Measurements from ENCODE around the gene ATAD3B.
"Not testable (repeated sequence)": the region's sequence is repeated elsewhere in the genome, so short reads cannot be mapped to it uniquely, and the experiment has no call there.

ATAD3B gene

GRCh38 chr1:1432951-1433803 is 38.4 kb upstream of the ATAD3B start:
- peak; percentile 89 for DNase-seq (ENCODE audit: low spot score)

GRCh38 chr1:1433804-1434130 is 37.8 kb upstream of the ATAD3B start:
- no peak for DNase-seq (ENCODE audit: low spot score)

DNA sequence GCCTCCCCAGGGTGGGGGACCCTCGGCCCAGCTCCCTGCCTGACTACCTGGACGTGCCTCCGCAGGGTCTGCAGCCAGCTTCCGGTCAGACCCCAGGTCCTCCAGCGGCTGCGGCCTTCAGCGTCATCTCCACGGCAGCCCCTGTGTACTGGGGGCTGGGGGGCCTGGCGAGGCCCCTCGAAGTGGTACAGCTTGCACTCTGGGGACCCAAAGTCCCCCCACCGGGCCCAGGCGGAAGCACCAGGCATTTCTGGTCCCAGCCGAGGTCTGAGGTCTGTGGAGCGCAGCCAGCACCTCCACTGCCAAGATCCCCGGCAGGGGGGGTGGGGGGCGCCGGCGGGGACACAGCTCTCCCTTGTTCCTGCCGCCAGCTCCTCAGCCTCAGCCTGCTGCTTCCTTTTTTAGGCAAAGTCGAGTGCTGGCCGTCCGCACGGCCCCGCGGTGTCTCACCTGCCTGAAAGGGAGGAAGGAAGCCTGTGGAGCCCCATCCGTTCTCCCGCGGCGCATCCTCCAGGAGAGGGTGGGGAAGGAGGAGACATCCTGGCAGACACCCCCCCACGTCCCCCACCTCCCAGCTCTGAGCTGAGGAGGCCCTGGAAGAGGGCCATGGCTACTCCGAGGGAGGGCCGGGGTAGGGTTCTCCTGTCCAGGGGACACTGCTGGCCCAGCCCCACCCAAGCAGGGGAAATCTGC is 37.3 kb upstream of the ATAD3B start:
- peak; percentile 74 for DNase-seq (ENCODE audit: low spot score)

GRCh38 chr1:1434824-1435105 is 36.8 kb upstream of the ATAD3B start:
- no peak for DNase-seq (ENCODE audit: low spot score)

DNA sequence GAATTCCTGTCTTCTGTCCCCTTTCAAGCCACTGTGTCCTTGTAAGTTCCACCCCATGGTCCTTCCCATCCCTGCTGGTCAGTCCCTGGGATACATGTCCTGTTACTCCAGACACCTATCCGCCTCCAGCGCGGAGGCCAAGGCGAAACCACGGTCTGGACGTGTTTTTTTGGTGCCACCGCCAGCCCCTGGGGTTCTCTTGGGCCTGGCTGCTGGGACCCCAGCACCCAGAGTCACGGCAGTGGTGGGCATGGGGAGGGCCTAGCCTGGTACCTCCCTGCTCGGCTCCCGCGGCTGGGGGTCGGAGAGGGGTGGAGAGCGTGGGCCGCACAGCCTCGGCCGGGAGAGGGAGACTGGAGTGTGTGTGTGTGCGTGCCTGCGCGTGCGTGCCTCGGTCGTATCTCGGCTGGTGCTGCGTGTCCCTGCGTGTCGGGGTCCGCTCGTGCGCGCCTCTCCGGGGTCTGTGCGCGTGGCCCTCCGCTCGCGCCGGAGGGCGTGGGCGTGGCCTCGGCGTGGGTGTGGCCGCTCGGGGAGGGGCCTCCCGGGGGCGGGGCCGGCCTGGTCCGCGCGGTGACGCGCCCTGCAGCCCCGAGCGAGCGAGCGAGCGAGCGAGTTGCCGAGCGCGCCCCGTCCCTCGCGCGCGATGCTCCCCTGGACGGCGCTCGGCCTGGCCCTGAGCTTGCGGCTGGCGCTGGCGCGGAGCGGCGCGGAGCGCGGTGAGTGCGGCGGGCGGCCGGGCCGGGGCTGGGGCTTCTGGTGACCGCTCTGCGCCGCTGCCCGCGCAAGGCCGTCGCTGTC is 36.3 kb upstream of the ATAD3B start, which contains the start of gene VWA1:
Gene VWA1, plus strand, starts transcription at position 585 of the 798 bp plus-strand sequence. Its CDS starts 59 bp downstream, at position 644.
- DNase-seq (ENCODE audit: low spot score) = no peak

GRCh38 chr1:1435911-1436629 is 35.5 kb upstream of the ATAD3B start:
- DNase-seq (ENCODE audit: low spot score) = no peak

GRCh38 chr1:1436630-1437032 is 34.9 kb upstream of the ATAD3B start:
- DNase-seq (ENCODE audit: low spot score) = no peak

- DNase-seq (ENCODE audit: low spot score) = no peak
These were observed 34.3 kb upstream of the ATAD3B start for GRCh38 chr1:1437033-1437903.

DNA sequence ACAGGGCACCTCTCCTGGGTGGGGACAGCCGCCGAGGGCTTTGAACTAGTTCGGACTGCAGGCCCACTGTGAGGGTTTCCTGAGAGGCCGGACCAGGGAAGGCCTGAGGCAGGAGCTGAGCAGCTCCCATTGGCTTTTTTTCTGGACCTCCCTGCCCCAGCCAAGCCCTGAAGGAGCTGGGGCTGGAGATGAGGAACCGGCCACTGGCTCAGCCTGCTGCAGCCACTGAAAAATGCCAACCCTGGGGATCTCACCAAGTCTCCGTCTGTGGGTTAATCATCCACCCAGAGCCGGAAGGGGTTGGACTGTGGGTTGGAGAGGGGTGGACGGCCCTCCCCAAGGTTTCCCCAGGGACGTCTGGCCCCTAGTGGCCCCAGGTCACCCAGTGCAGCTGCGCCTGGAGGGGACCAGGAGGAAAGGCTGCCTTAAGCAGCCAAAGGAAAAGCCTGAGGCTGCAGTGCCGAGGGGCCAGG is 33.6 kb upstream of the ATAD3B start:
- no peak for DNase-seq (ENCODE audit: low spot score)

DNA sequence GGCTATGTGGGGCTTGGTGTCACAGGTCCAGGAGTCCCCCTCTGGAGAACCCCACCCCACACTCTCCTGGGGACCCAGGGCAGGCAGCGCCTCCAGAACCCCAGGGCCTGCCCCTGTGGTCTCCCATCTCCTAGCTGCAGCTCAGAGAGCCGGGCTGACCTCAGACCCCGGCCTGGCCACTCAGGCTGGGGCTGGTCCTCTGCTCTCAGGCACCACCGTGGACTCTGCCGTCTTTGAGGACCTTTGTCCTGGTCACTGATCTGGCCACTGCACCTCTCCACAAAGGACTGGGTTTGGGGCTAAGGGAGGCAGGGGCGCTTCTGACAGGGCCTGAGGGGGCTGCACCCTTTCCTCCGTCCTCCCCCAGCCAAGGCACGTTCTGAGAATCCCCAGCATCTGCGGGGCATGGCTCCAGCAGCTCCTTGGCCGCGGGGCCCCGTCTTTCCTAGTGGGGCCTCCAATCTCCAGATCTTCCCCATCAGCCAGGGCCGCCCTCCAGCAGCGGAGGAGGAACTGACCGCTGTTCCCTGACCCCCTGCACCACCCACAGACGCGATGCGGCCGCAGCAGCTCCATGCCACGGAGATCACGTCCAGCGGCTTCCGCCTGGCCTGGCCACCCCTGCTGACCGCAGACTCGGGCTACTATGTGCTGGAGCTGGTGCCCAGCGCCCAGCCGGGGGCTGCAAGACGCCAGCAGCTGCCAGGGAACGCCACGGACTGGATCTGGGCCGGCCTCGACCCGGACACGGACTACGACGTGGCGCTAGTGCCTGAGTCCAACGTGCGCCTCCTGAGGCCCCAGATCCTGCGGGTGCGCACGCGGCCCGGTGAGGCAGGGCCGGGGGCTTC is 32.8 kb upstream of the ATAD3B start:
- no peak for DNase-seq (ENCODE audit: low spot score)

- no peak for DNase-seq (ENCODE audit: low spot score)
These were observed 31.9 kb upstream of the ATAD3B start for GRCh38 chr1:1439546-1440261.

GRCh38 chr1:1440262-1441001 is 31.1 kb upstream of the ATAD3B start:
- DNase-seq (ENCODE audit: low spot score) = no peak

- no peak for DNase-seq (ENCODE audit: low spot score)
These were observed 30.3 kb upstream of the ATAD3B start for GRCh38 chr1:1441002-1441888.

DNA sequence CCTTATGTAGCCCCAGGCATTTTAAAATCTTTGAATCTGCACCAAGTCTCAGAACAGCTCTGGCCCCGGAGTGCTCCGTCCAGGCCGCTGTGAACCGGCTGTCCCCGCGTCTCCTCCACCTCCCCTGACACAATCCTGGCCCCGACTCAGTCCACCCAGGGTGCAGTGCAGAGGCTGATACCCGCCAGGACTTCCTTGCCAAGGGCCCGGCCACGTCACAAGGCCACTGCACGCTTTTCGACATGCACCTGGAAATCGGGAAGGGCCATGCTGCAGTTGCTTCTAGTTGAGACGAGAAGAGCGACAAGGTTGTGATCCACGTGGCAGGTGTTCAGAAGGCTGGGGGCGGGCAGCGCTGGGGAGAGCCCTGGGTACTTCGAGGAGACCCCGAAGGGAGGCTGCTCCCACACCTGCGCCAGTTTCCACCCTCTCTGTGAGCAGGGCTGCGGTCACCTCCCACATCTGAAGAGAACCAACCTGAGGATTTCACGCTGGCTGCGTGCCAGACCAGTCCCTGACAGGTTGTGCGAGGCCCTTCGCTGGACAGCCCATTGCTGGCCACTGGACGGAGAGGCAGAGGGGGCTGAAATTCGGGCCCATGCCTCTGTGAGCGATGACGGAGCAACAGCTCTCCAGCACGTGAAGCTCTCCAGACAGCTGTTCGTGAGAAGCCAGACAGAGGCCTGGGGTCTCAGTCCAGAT is 29.3 kb upstream of the ATAD3B start:
- no peak for DNase-seq (ENCODE audit: low spot score)

DNA sequence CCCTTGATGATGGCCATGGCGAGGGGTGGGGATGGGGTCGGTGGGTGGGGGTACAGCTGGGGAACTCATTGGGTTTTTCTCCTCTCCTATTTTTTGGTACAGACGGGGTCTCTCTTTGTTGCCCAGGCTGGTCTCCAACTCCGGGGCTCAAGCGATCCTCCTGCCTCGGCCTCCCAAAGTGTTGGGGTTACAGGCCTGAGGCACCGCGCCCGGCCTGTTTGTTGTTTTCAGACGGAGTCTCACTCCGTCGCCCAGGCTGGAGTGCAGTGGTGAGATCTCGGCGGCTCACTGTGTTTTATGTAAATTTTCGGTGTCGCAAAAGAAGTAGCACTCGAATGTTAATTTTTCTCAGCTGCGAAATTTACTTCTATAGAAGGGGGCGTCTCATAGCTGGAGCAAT is 24.9 kb upstream of the ATAD3B start:
- not testable (repeated sequence) for DNase-seq (ENCODE audit: low spot score)

DNA sequence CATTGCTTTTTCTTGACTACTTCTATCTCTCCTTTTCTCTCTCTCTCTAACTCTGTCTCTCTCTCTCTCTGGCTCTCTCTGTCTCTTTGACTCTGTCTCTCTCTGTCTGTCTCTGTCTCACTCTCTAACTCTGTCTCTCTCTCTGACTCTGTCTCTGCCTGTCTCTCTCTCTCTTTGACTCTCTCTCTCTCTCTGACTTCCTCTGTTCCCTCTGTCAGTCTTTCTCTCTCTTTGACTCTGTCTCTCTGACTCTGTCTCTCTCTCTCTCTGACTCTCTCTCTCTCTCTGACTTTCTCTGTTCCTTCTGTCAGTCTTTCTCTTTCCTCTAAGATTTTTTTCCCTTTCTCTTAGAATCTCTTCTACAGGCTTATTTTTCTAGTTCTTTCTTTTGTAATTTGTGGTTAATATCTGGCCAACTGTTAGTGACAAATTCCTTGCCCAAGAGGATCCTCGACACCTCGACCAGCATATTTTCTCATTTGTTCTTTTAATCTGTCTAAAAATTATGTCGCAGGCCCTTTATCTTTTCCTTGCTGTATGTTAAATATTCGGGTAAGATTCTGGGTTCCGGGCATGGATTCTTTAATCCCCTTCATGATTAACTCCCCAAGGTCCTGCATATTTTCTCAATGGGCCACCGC is 22.3 kb upstream of the ATAD3B start, which contains the start of gene ATAD3C:
Gene ATAD3C, plus strand, starts transcription at position 591 of the 641 bp plus-strand sequence. CDS start 995 bp downstream, outside the sequence.
- DNase-seq (ENCODE audit: low spot score) = no peak

All from pons (tissue), 1 donor.